Endometrium (tissue), 2 donors: ENCODE data around the gene PSMC2.
"Not testable (repeated sequence)": the region's sequence is repeated elsewhere in the genome, so short reads cannot be mapped to it uniquely, and the experiment has no call there.

Experiments used
- FAIRE-seq: peaks from 2 replicates; lab custom pipeline; 2012; peaks lifted over from hg19 to GRCh38; lab: Jason Lieb, UNC
- donor health status: control.
- donor health status: control.

Gene PSMC2

GRCh38 chr7:103379270-103379975 lies 32.0 kb downstream of the PSMC2 start:
- FAIRE-seq: no peak

GRCh38 chr7:103380395-103381191 lies 33.1 kb downstream of the PSMC2 start:
- no peak for FAIRE-seq

DNA sequence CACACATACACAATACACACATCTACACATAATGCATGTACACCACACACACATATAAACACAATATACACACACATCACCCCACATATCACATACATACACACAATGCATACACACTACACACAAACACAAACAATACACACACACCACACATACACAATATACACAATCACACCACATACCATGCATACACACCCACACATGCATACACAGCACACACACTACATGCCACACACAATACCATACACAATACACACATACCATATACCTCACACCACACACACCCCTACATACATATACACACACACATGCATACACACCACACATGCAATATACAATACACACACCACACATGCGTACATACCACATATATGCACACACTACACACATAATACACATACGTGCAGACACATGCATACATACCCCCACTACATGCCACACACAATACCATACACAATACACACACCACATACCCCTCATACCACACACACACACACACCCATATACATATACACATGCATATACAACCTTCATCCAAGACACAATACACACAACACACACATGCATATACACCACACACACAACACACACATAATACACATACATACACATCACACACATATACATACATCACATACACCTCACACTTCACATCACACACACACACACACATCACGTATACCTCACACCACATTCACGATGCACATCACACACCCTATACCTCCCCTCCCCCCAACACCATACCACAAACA lies 34.0 kb downstream of the PSMC2 start:
- FAIRE-seq: no peak

DNA sequence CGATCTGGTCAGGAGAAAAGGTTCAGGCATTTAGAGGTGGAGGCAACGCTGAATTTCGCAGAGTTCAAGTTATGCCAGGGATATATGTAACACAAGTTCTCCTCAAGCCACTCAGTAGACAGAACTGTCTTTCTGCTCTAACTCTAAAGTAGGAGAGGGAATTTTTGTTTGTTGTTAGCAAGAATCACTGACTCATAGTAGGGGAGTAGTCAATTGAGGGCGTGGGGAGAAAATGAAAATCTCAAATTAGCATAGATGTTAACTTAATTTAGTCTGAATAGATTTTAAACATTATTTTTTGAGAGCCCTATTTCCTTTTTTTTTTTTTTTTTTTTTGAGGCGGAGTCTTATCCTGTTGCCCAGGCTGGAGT lies 34.6 kb downstream of the PSMC2 start:
- FAIRE-seq: no peak

- FAIRE-seq: no peak
These were observed 39.8 kb downstream of the PSMC2 start for GRCh38 chr7:103387242-103387641.

GRCh38 chr7:103388469-103389140 lies 41.2 kb downstream of the PSMC2 start:
- FAIRE-seq: no peak

- no peak for FAIRE-seq
These were observed 41.8 kb downstream of the PSMC2 start for GRCh38 chr7:103389263-103389662.

- FAIRE-seq: no peak
These were observed 43.7 kb downstream of the PSMC2 start for GRCh38 chr7:103391150-103391549.

- FAIRE-seq: no peak
These were observed 44.5 kb downstream of the PSMC2 start for GRCh38 chr7:103391976-103392375.

- no peak for FAIRE-seq
These were observed 47.1 kb downstream of the PSMC2 start for GRCh38 chr7:103394566-103394965.

DNA sequence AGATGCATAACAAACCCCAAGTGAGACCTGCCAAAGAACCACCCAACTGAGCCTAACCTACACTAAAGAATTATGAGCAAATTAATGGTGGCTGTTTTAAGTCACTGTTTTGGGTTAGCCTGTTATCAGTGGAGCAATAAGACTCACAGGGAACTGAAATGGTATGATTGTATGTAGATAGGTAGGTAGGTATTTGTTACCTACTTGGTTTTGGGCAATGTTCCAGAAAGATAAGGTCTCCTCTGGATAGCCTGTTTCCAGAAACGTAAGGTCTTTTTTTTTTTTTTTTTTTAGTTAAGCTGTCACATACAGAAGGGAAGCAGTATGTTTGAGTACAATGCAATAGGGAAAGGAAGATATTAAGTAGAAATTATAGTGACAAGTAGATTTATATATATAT lies 47.6 kb downstream of the PSMC2 start:
- no peak for FAIRE-seq

DNA sequence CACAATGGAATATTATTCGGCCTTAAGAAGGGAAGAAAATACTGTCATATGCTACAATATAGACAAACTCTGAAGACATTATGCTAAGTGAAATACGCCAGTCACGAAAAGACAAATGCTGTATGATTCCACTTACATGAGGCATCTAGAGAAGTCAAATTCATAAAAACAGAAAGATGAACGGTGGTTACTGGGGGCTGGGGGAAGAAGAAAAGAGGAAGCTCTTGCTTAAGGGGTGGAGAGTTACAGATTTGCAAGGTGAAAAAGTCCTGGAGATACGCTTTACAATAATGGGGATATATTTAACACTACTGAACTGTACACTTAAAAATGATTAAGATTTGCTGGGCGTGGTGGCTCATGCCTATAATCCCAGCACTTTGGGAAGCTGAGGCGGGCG lies 49.0 kb downstream of the PSMC2 start:
- FAIRE-seq: no peak

DNA sequence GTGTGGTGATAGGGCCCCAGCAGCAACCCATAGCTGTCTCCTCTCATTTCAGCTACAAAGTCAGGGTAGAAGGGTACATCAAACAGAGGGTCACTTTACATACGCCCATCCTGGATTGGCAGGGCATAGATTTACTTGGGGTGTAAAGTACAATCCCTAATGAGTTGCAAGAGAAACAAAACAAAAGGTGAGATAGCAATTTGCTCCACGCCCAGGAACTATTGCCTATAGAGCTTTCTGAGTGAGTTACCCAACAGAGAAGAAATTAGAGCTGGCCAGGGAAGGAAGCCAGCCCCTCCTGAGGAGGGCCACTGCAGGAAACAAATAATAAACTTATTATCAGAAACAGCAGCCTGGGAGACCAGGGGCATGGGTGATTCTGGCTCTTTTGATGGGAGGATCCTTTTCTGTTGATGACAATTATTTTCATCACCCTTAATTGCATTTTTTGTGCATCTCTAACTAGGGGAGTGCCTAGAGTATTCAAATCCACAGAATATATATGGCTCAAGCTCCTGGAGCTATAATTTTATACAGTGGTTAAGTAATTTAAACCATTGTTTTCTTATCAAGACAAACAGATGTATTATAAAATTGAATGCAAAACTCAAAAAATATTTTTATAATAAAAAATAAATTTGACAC lies 51.2 kb downstream of the PSMC2 start:
- no peak for FAIRE-seq

DNA sequence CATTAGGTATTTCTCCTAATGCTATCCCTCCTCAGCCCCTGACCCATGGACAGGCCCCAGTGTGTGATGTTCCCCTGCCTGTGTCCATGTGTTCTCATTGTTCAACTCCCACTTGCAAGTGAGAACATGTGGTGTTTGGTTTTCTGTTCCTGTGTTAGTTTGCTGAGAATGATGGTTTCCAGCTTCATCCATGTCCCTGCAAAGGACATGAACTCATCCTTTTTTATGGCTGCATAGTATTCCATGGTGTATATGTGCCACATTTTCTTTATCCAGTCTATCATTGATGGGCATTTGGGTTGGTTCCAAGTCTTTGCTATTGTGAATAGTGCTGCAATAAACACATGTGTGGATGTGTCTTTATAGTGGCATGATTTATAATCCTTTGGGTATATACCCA lies 52.2 kb downstream of the PSMC2 start:
- FAIRE-seq: not testable (repeated sequence)

DNA sequence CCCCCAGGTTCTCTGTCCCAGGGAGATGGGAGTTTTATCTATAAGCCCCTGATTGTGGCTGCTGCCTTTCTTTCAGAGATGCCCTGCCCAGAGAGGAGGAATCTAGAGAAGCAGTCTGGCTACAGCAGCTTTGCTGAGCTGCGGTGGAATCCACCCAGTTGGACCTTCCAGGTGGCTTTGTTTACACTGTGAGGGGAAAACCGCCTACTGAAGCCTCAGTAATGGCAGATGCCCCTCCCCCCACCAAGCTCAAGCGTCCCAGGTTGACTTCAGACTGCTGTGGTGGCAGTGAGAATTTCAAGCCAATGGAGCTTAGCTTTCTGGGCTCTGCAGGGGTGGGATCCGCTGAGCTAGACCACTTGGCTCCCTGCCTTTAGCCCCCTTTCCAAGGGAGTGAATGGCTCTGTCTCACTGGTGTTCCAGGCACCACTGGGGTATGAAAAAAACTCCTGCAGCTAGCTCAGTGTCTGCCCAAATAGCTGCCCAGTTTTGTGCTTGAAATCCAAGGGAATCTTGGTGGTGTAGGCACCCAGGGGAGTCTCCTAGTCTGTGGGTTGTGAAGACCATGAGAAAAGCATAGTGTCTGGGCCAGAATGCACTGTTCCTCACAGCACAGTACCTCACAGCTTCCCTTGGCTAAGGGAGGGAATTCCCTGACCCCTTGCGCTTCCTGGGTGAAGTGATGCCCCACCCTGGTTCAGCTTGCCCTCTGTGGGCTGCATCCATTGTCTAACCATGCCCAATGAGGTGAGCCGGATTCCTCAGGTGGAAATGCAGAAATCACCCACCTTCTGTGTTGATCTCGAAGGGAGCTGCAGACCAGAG lies 58.6 kb downstream of the PSMC2 start:
- FAIRE-seq: not testable (repeated sequence)

DNA sequence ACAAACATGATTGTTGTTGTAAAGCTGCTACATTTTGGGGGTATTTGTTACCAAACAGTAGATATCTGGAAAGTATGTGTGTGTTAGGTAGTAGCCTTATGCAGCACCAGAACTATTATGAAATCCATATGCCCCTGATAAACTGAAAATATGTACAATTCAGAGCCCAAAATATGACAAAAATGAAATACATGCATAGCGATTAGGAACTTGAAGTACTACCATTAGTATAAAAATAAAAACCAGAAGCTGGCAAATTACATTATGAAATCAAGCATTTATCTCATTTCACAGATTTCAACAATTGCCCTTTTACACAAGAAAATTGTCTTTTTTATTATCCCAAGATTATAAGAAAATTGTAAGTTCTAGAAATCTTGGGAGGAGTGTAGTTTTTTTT lies 64.7 kb downstream of the PSMC2 start:
- FAIRE-seq: no peak

- FAIRE-seq: no peak
These were observed 66.0 kb downstream of the PSMC2 start for GRCh38 chr7:103413407-103413806.

DNA sequence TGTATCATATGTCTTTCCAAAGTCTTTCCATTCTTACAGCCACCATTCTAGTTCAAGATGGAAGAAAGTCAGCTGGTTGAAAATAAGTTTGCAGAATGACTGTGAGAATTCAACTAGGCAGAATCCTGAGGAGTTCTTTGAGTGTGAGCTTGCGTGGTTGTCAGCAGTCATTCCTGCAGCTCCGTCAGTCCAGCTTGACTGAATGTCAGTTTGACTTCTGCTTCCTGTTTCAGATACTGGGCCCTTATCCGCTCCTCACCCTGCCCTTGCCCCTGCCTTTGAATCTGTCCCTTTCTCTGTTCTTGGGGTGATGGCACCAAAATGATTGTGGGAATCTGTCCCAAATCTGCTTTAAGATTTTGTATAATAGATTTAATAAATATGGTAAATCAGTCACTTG lies 70.8 kb downstream of the PSMC2 start:
- FAIRE-seq: no peak
